ENCODE data around the gene TRIM40.

GRCh38 chr6:30135147-30135546, 793 bp upstream of the TRIM40 start:
- TF ChIP-seq POLR2A (IDR thresholded peaks at IDR 0.05; ENCODE audit: low read depth, low read length) = no peak
- TF ChIP-seq POLR2AphosphoS5 (IDR thresholded peaks at IDR 0.05; ENCODE audit: low read depth, low read length) = no peak

Measured in GM12892 (cell line).